H1 (cell line): Measurements from ENCODE around the gene RIGI. TPM values are rescaled to one million over a fixed set of nuclear protein-coding genes. Genes with fewer than 3 reads are reported as not detected.

Experiments
- CTCF ChIA-PET: fragments of 300-600 bp; sonication (Branson Sonifier 250); formaldehyde crosslinking; loops from one replicate; lab custom pipeline; 2021; ENCODE audit not compliant: partially characterized antibody; lab: Charles Lee
- POLR2A ChIA-PET: fragments of 300-600 bp; sonication (Branson Sonifier 250); formaldehyde crosslinking; loops from one replicate; lab custom pipeline; 2021; ENCODE audit warnings: inconsistent platforms; ENCODE audit not compliant: partially characterized antibody; lab: Charles Lee
- DNase-seq, 2 experiments: peaks; one replicate each; pipeline versions ENCODE4 v3.0.0 to v3.0.0-alpha.2; 2010 to 2022; ENCODE audit warnings: low spot score in 2 of 2, low read depth in 1 of 2, mixed read lengths in 1 of 2
- FAIRE-seq: peaks from 2 replicates; lab custom pipeline; 2011; peaks lifted over from hg19 to GRCh38; lab: Jason Lieb, UNC
- H2AFZ ChIP-seq: 2 replicates; pipeline ENCODE4 v1.8.1; 2012; ENCODE audit warnings: low read length, inconsistent platforms
- H2AK5ac ChIP-seq: 2 replicates; pipeline ENCODE4 v1.6.1; 2013; ENCODE audit warnings: low read depth, low read length
- H2BK120ac ChIP-seq: replicated peaks from 2 replicates; pipeline ENCODE3; 2013; ENCODE audit warnings: low read depth, low read length, inconsistent platforms
- H2BK12ac ChIP-seq: 2 replicates; pipeline ENCODE4 v1.6.1; 2013; ENCODE audit warnings: low read depth, low read length
- H2BK15ac ChIP-seq: 2 replicates; pipeline ENCODE4 v1.6.1; 2013; ENCODE audit warnings: low read length
- H2BK20ac ChIP-seq: 2 replicates; pipeline ENCODE4 v1.6.1; 2013; ENCODE audit warnings: low read length
- H2BK5ac ChIP-seq: 2 replicates; pipeline ENCODE4 v1.6.1; 2013; ENCODE audit warnings: low read depth, low read length
- H3K14ac ChIP-seq: 2 replicates; pipeline ENCODE4 v1.6.1; 2013; ENCODE audit warnings: inconsistent platforms; ENCODE audit not compliant: insufficient read length
- H3K18ac ChIP-seq: 2 replicates; pipeline ENCODE4 v1.6.1; 2013; ENCODE audit warnings: low read length; ENCODE audit errors: extremely low read depth
- H3K23ac ChIP-seq: 2 replicates; pipeline ENCODE4 v1.6.1; 2013; ENCODE audit warnings: inconsistent platforms; ENCODE audit not compliant: insufficient read length
- H3K23me2 ChIP-seq: 2 replicates; pipeline ENCODE4 v1.6.1; 2013; ENCODE audit warnings: low read depth, low read length
- H3K27ac ChIP-seq: 2 replicates; pipeline ENCODE4 v1.6.1; 2011; ENCODE audit warnings: low read depth, low read length, inconsistent platforms
- H3K27me3 ChIP-seq, 4 experiments: replicated peaks in 1 of 4; 1 replicate in 1 of 4; 2 replicates in 3 of 4; pipeline versions ENCODE4 v1.6.1 to v1.8.1; 2011 to 2013; ENCODE audit warnings: low read length in 3 of 4, mild to moderate bottlenecking in 3 of 4, inconsistent platforms in 2 of 4, mixed read lengths in 2 of 4, moderate library complexity in 1 of 4; ENCODE audit not compliant: control insufficient read depth in 3 of 4, insufficient read depth in 3 of 4; ENCODE audit errors: extremely low read depth in 1 of 4
- H3K36me3 ChIP-seq, 4 experiments: 2 replicates each; pipeline versions ENCODE4 v1.6.1 to v1.8.1; 2011 to 2013; ENCODE audit warnings: mild to moderate bottlenecking in 4 of 4, low read length in 3 of 4, moderate library complexity in 2 of 4, control low read depth in 1 of 4, inconsistent platforms in 1 of 4; ENCODE audit not compliant: insufficient read depth in 4 of 4, control insufficient read depth in 2 of 4
- H3K4ac ChIP-seq: replicated peaks from 2 replicates; pipeline ENCODE3; 2013; ENCODE audit warnings: low read length, low read depth, mixed read lengths, inconsistent platforms; ENCODE audit not compliant: insufficient read length
- H3K4me1 ChIP-seq, 4 experiments: replicated peaks in 1 of 4; 1 replicate in 1 of 4; 2 replicates in 3 of 4; pipeline versions ENCODE4 v1.6.1 to v1.8.1; 2011 to 2013; ENCODE audit warnings: low read length in 3 of 4, inconsistent platforms in 2 of 4, mixed read lengths in 1 of 4; ENCODE audit not compliant: insufficient read depth in 4 of 4, control insufficient read depth in 3 of 4
- H3K4me2 ChIP-seq, 2 experiments: 2 replicates each; pipeline versions ENCODE4 v1.6.1 to v1.8.1; 2011 to 2013; ENCODE audit warnings: low read depth in 2 of 2, low read length in 2 of 2, control low read depth in 1 of 2, inconsistent platforms in 1 of 2, mild to moderate bottlenecking in 1 of 2; ENCODE audit not compliant: insufficient read depth in 1 of 2
- H3K4me3 ChIP-seq, 4 experiments: fragments of 200-600, 300-600 bp in 1 of 4; sonication (generic), shearing (Covaris generic), sonication (Bioruptor Twin) in 1 of 4; 2 replicates each; pipeline versions ENCODE4 v1.5.1 to v1.8.1; 2011 to 2016; ENCODE audit warnings: low read length in 4 of 4, low read depth in 3 of 4, control low read depth in 2 of 4, inconsistent platforms in 2 of 4, mild to moderate bottlenecking in 2 of 4, mixed read lengths in 1 of 4, moderate library complexity in 1 of 4; ENCODE audit not compliant: insufficient read depth in 2 of 4; ENCODE audit errors: extremely low read depth in 1 of 4
- H3K56ac ChIP-seq: replicated peaks from 2 replicates; pipeline ENCODE3; 2013; ENCODE audit warnings: low read depth, mild to moderate bottlenecking, mixed read lengths, low read length, inconsistent platforms; ENCODE audit not compliant: insufficient read length
- H3K79me1 ChIP-seq: 2 replicates; pipeline ENCODE4 v1.6.1; 2013; ENCODE audit warnings: low read depth, low read length, control low read depth
- H3K79me2 ChIP-seq, 2 experiments: 2 replicates each; pipeline versions ENCODE4 v1.6.1 to v1.8.1; 2012 to 2013; ENCODE audit warnings: low read length in 2 of 2, mild to moderate bottlenecking in 2 of 2, inconsistent platforms in 1 of 2; ENCODE audit not compliant: insufficient read depth in 2 of 2, control insufficient read depth in 1 of 2
- H3K9ac ChIP-seq, 4 experiments: replicated peaks in 1 of 4; 1 replicate in 1 of 4; 2 replicates in 3 of 4; pipeline versions ENCODE4 v1.6.1 to v1.8.1; 2011 to 2013; ENCODE audit warnings: low read depth in 3 of 4, low read length in 3 of 4, control low read depth in 2 of 4, mild to moderate bottlenecking in 2 of 4, moderate library complexity in 2 of 4, inconsistent platforms in 1 of 4; ENCODE audit errors: extremely low read depth in 1 of 4
- H3K9me3 ChIP-seq, 2 experiments: 2 replicates each; pipeline versions ENCODE4 v1.6.1 to v1.8.1; 2012 to 2013; ENCODE audit warnings: mild to moderate bottlenecking in 2 of 2, moderate library complexity in 2 of 2, control low read depth in 1 of 2, inconsistent platforms in 1 of 2, low read depth in 1 of 2, low read length in 1 of 2, mixed read lengths in 1 of 2; ENCODE audit not compliant: insufficient read depth in 2 of 2
- H4K20me1 ChIP-seq, 2 experiments: replicated peaks in 1 of 2; 2 replicates each; pipeline versions ENCODE3 to v1.8.1; 2011 to 2013; ENCODE audit warnings: inconsistent platforms in 2 of 2, low read length in 2 of 2, mild to moderate bottlenecking in 1 of 2; ENCODE audit not compliant: insufficient read depth in 2 of 2, control insufficient read depth in 1 of 2
- H4K5ac ChIP-seq: 2 replicates; pipeline ENCODE4 v1.6.1; 2013; ENCODE audit warnings: low read length, low read depth, mixed read lengths, inconsistent platforms; ENCODE audit not compliant: insufficient read length
- H4K8ac ChIP-seq: 2 replicates; pipeline ENCODE4 v1.8.0; 2013; ENCODE audit warnings: mild to moderate bottlenecking, moderate library complexity, low read length, inconsistent platforms; ENCODE audit not compliant: insufficient read depth; ENCODE audit errors: extremely low read depth
- H4K91ac ChIP-seq: replicated peaks from 2 replicates; pipeline ENCODE3; 2013; ENCODE audit warnings: low read length, mixed read lengths, inconsistent platforms; ENCODE audit not compliant: insufficient read length
- ATF3 ChIP-seq: IDR thresholded peaks from 2 replicates; pipeline ENCODE4 v1.6.1; 2011; ENCODE audit warnings: low read depth, mild to moderate bottlenecking, low read length; ENCODE audit not compliant: insufficient read depth
- CBX8 ChIP-seq: fragments of 300-800, 300-1000 bp; sonication (generic); IDR thresholded peaks from 2 replicates; pipeline ENCODE4 v1.7.1; 2016; ENCODE audit warnings: low read depth, low read length, borderline replicate concordance
- CEBPB ChIP-seq: IDR thresholded peaks from 2 replicates; pipeline ENCODE4 v1.6.1; 2012; ENCODE audit warnings: low read depth, low read length
- CTBP2 ChIP-seq: IDR thresholded peaks from 2 replicates; pipeline ENCODE4 v1.7.0; 2011; ENCODE audit warnings: borderline replicate concordance, mild to moderate bottlenecking, moderate library complexity, mixed read lengths, low read length; ENCODE audit not compliant: insufficient read depth, insufficient read length
- EGR1 ChIP-seq: IDR thresholded peaks from 2 replicates; pipeline ENCODE4 v1.6.1; 2011; ENCODE audit warnings: low read depth, low read length, borderline replicate concordance
- FOSL1 ChIP-seq: IDR thresholded peaks from 2 replicates; pipeline ENCODE4 v1.6.1; 2011; ENCODE audit warnings: mild to moderate bottlenecking, low read depth, low read length, moderate library complexity; ENCODE audit not compliant: insufficient read depth
- HDAC6 ChIP-seq: IDR thresholded peaks from one replicate; pipeline ENCODE4 v1.7.1; 2012; ENCODE audit warnings: low read depth, mild to moderate bottlenecking, inconsistent platforms, low read length, moderate library complexity
- JUN ChIP-seq: IDR thresholded peaks from 2 replicates; pipeline ENCODE4 v1.6.1; 2011; ENCODE audit warnings: low read depth, mild to moderate bottlenecking, improper control_type of control experiment, low read length
- JUND ChIP-seq: IDR thresholded peaks from 2 replicates; pipeline ENCODE4 v1.6.1; 2011; ENCODE audit warnings: mild to moderate bottlenecking, improper control_type of control experiment, low read length
- KDM5A ChIP-seq: fragments of 200-600 bp; IDR thresholded peaks from 2 replicates; pipeline ENCODE4 v1.7.1; 2012; ENCODE audit warnings: mild to moderate bottlenecking, low read length, inconsistent platforms, mixed read lengths
- RFX5 ChIP-seq: IDR thresholded peaks from 2 replicates; pipeline ENCODE4 v1.6.1; 2011; ENCODE audit warnings: low read depth, low read length, improper control_type of control experiment, borderline replicate concordance
- RNF2 ChIP-seq: fragments of 200-900, 300-1000 bp; sonication (generic); IDR thresholded peaks from 2 replicates; pipeline ENCODE4 v1.7.1; 2016; ENCODE audit warnings: borderline replicate concordance, low read depth, mild to moderate bottlenecking, antibody characterized with exemption, low read length; ENCODE audit not compliant: poor library complexity, severe bottlenecking; ENCODE audit errors: missing control alignments
- SP1 ChIP-seq: IDR thresholded peaks from 2 replicates; pipeline ENCODE4 v1.6.1; 2011; ENCODE audit warnings: low read depth, low read length
- YY1 ChIP-seq: IDR thresholded peaks from 2 replicates; pipeline ENCODE4 v1.6.1; 2011; ENCODE audit warnings: low read depth, mild to moderate bottlenecking, low read length
- WGBS, 2 experiments: shearing (Covaris generic) in 1 of 2; methylation state at CpG; one replicate each; pipeline versions ENCODE4 v1.1.6 to v1.1.7; 2013 to 2015; ENCODE audit warnings: low lambda C conversion rate in 2 of 2, mixed read lengths in 2 of 2, inconsistent platforms in 1 of 2, low coverage in 1 of 2, missing lambda C conversion rate in 1 of 2; ENCODE audit not compliant: insufficient replicate concordance in 2 of 2, insufficient coverage in 1 of 2, insufficient read length in 1 of 2; ENCODE audit errors: extremely low coverage in 1 of 2, missing lambda C conversion rate in 1 of 2; 5-methylcytosine and 5-hydroxymethylcytosine counted together
- polyA plus RNA-seq, 7 experiments: library from polyadenylated mRNA; depleted of rRNA in 3 of 7; stranded (reverse) in 5 of 7; unstranded in 2 of 7; fragments of >200 nt in 5 of 7; fragments of 200-250 nt in 2 of 7; gene quantifications; 1 replicate in 5 of 7; 2 replicates in 1 of 7; 4 replicates in 1 of 7; pipeline versions ENCODE4 v1.2.1 to v1.2.3, GENCODE V29; 2011 to 2013; ENCODE audit warnings: missing spikeins in 2 of 7, mixed read lengths in 2 of 7
- total RNA-seq: library from RNA; stranded (reverse); fragmentation: NEBNext Ultra II Directional; extraction: Animal tissue kit (Norgen Biotek cat#: 25700); gene quantifications from 2 replicates; pipeline ENCODE4 v1.2.1, GENCODE V29; 2021

Gene RIGI
- total and polyA plus RNA-seq, 2 of the 8 experiments (the other 6 are each of a cell fraction or from before 2014, with no cell fraction given) = 3.1 to 6.7 TPM

- Histone ChIP-seq H2BK5ac (no peak overlapping the region), H3K79me2 (no peaks in the 10 kb centered on the region), H3K23ac (no peak overlapping the region), H3K27ac (no peak overlapping the region), H4K20me1 (no peaks in the 10 kb centered on the region), H3K27me3 (no peaks in the 10 kb centered on the region), H2BK120ac (no peak overlapping the region), H3K4me2 (no peak overlapping the region), H2AFZ (no peak overlapping the region), H4K91ac (peak overlapping the region; percentile 9), H4K5ac (no peak overlapping the region), H2BK15ac (no peak overlapping the region), H3K36me3 (peaks cover 0 to 3% (median 0%) of the 10 kb centered on the region in 4 experiments; a peak in 2 of 8 replicates), H3K79me1 (no peaks in the 10 kb centered on the region), H2BK12ac (no peak overlapping the region), H3K4ac (no peak overlapping the region), H2BK20ac (no peak overlapping the region), H3K4me3 (no peak overlapping the region), H2AK5ac (no peak overlapping the region), H3K9ac (no peak overlapping the region), H3K4me1 (peaks cover 0 to 7% (median 2%) of the 10 kb centered on the region in 4 experiments; a peak in 3 of 7 replicates), H3K56ac (no peak overlapping the region), H3K14ac (no peak overlapping the region), H3K9me3 (no peaks in the 10 kb centered on the region), H3K23me2 (no peaks in the 10 kb centered on the region), H3K18ac (no peak overlapping the region), H4K8ac (no peak overlapping the region)
- FAIRE-seq = no peak
- ChIA-PET CTCF (interaction anchor here (0.7 to 1.0 kb wide), 4 partner anchors 18 to 121 kb away, joined by 3 to 4 read pairs (median 4); no protein-coding TSS in a partner anchor), POLR2A (interaction anchor here (0.9 to 1.2 kb wide), 3 partner anchors 23 to 118 kb away, joined by 3 read pairs; partner anchors contain the start of genes ACO1, RIGI and SMIM27)
- DNase-seq = no peak
- 77% methylated on average over 3 of the region's 3 CpGs; no CpG with 5 or more reads in 1 of the 2 experiments for WGBS, 2 experiments
- TF ChIP-seq JUN (no peak), RFX5 (no peak), EGR1 (no peak), KDM5A (no peak), CEBPB (no peak), YY1 (no peak), JUND (no peak), RNF2 (no peak), CTBP2 (no peak), CBX8 (no peak), HDAC6 (no peak), FOSL1 (no peak), ATF3 (no peak), SP1 (no peak)
These were observed 23.0 kb downstream of the RIGI start for GRCh38 chr9:32503008-32503407.
